Measurements from ENCODE around the gene OR7A10.

- TF ChIP-seq, protein P1, sequence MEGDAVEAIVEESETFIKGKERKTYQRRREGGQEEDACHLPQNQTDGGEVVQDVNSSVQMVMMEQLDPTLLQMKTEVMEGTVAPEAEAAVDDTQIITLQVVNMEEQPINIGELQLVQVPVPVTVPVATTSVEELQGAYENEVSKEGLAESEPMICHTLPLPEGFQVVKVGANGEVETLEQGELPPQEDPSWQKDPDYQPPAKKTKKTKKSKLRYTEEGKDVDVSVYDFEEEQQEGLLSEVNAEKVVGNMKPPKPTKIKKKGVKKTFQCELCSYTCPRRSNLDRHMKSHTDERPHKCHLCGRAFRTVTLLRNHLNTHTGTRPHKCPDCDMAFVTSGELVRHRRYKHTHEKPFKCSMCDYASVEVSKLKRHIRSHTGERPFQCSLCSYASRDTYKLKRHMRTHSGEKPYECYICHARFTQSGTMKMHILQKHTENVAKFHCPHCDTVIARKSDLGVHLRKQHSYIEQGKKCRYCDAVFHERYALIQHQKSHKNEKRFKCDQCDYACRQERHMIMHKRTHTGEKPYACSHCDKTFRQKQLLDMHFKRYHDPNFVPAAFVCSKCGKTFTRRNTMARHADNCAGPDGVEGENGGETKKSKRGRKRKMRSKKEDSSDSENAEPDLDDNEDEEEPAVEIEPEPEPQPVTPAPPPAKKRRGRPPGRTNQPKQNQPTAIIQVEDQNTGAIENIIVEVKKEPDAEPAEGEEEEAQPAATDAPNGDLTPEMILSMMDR (IDR thresholded peaks at IDR 0.05): no peak
- no peak for TF ChIP-seq POLR2A (IDR thresholded peaks at IDR 0.05)
- TF ChIP-seq EP300 (IDR thresholded peaks at IDR 0.05): no peak
Measured at GRCh38 chr19:14804765-14805164, 44.0 kb downstream of the OR7A10 start.
